K562 (cell line): Measurements from ENCODE around the gene ITPR2. TPM values are rescaled to one million over a fixed set of nuclear protein-coding genes. Genes with fewer than 3 reads are reported as not detected.

Experiments used
- BDP1 ChIP-seq: IDR thresholded peaks from 3 replicates; pipeline ENCODE4 v1.6.1; 2011; ENCODE audit not compliant: insufficient read length, insufficient read depth
- CBX1 ChIP-seq: sonication (generic); IDR thresholded peaks from 2 replicates; pipeline ENCODE4 v1.6.1; 2016; ENCODE audit warnings: antibody characterized with exemption, low read depth, mild to moderate bottlenecking
- CSDE1 ChIP-seq, 2 experiments: fragments of 450-650 bp; IDR thresholded peaks; 2 replicates each; pipeline ENCODE4 v1.6.1; 2016; ENCODE audit warnings: mild to moderate bottlenecking in 1 of 2
- ETV5 ChIP-seq: sonication (generic); formaldehyde crosslinking; IDR thresholded peaks from 2 replicates; pipeline ENCODE4 v1.4.0; 2020; ENCODE audit warnings: low read depth, mild to moderate bottlenecking, missing genetic modification reagents
- HNRNPH1 ChIP-seq: fragments of 200-400 bp; formaldehyde crosslinking; optimal IDR thresholded peaks from 2 replicates; pipeline ENCODE3; 2017; ENCODE audit warnings: low read depth, mild to moderate bottlenecking, low read length, moderate library complexity
- IFI16 ChIP-seq: fragments of 250-450 bp; sonication (Bioruptor Pico); IDR thresholded peaks from 2 replicates; pipeline ENCODE4 v2.1.2; 2022; ENCODE audit warnings: mild to moderate bottlenecking, inconsistent platforms
- ILF3 ChIP-seq: fragments of 450-650 bp; IDR thresholded peaks from 2 replicates; pipeline ENCODE4 v1.6.1; 2018; ENCODE audit warnings: antibody characterized with exemption, mild to moderate bottlenecking, moderate library complexity, borderline replicate concordance
- KAT2B ChIP-seq: IDR thresholded peaks from one replicate; pipeline ENCODE4 v1.6.1; 2012; ENCODE audit warnings: low read depth, mild to moderate bottlenecking, control low read depth, inconsistent platforms, low read length, moderate library complexity
- MAZ ChIP-seq, 2 experiments: fragments of 450-650 bp in 1 of 2; sonication (generic) in 1 of 2; formaldehyde crosslinking; IDR thresholded peaks in 1 of 2; conservative IDR thresholded peaks in 1 of 2; 2 replicates each; pipeline versions ENCODE4 v1.4.0 to v1.5.0; 2020; ENCODE audit warnings: mild to moderate bottlenecking in 1 of 2, missing genetic modification reagents in 1 of 2
- MCM2 ChIP-seq: fragments of 450-650 bp; IDR thresholded peaks from 2 replicates; pipeline ENCODE4 v1.6.1; 2017; ENCODE audit warnings: low read depth, mild to moderate bottlenecking
- NCOA4 ChIP-seq: fragments of 450-650 bp; IDR thresholded peaks from 2 replicates; pipeline ENCODE4 v1.6.1; 2018; ENCODE audit warnings: mild to moderate bottlenecking; ENCODE audit not compliant: partially characterized antibody
- POLR2AphosphoS2 ChIP-seq: IDR thresholded peaks from 2 replicates; pipeline ENCODE4 v1.6.1; 2012; ENCODE audit warnings: low read length, improper control_type of control experiment
- PRMT5 ChIP-seq: sonication (generic); formaldehyde crosslinking; IDR thresholded peaks from 2 replicates; pipeline ENCODE4 v1.5.0; 2020; ENCODE audit warnings: missing genetic modification reagents
- TEAD4 ChIP-seq, 2 experiments: sonication (generic) in 1 of 2; formaldehyde crosslinking in 1 of 2; IDR thresholded peaks; 2 replicates each; pipeline versions ENCODE4 v1.6.1 to v1.8.0; 2012 to 2022; ENCODE audit warnings: borderline replicate concordance in 1 of 2, inconsistent platforms in 1 of 2, low read length in 1 of 2, mild to moderate bottlenecking in 1 of 2, missing genetic modification reagents in 1 of 2
- THRB ChIP-seq: fragments of 450-650 bp; formaldehyde crosslinking; conservative IDR thresholded peaks from 2 replicates; pipeline ENCODE4 v1.4.0; 2022; ENCODE audit warnings: mild to moderate bottlenecking, missing genetic modification characterization
- TSHZ1 ChIP-seq: fragments of 250-450 bp; sonication (Bioruptor Pico); IDR thresholded peaks from 2 replicates; pipeline ENCODE4 v1.4.0; 2020; ENCODE audit warnings: mild to moderate bottlenecking, moderate library complexity
- ZNF311 ChIP-seq: fragments of 250-450 bp; sonication (Bioruptor Pico); IDR thresholded peaks from 2 replicates; pipeline ENCODE4 v1.4.0; 2020; ENCODE audit warnings: mild to moderate bottlenecking, moderate library complexity
- ZNF398 ChIP-seq: fragments of 250-450 bp; sonication (Bioruptor Pico); IDR thresholded peaks from 2 replicates; pipeline ENCODE4 v1.8.0; 2021; ENCODE audit warnings: moderate library complexity, mild to moderate bottlenecking, inconsistent platforms
- ZNF586 ChIP-seq: fragments of 450-650 bp; formaldehyde crosslinking; conservative IDR thresholded peaks from 2 replicates; pipeline ENCODE4 v1.4.0; 2020; ENCODE audit warnings: mild to moderate bottlenecking, moderate library complexity
- polyA plus RNA-seq, 8 experiments: library from polyadenylated mRNA; depleted of rRNA in 4 of 8; stranded (reverse) in 5 of 8; unstranded in 3 of 8; fragments of >200 nt; fragmentation: Nextera tagmentation in 2 of 8; fragmentation: Illumina TruSeq in 1 of 8; extraction: Ambion mirVana in 2 of 8; extraction: Trizol in 1 of 8; gene quantifications; 2 replicates each; pipeline versions ENCODE4 v1.2.1 to v1.2.3, GENCODE V29; 2011 to 2014; ENCODE audit warnings: inconsistent platforms in 1 of 8, missing spikeins in 1 of 8
- total RNA-seq, 7 experiments: library from RNA; depleted of rRNA in 6 of 7; stranded (reverse); fragments of >200 nt in 6 of 7; fragmentation: Illumina TruSeq in 2 of 7; extraction: Trizol in 2 of 7; gene quantifications; 2 replicates each; pipeline versions ENCODE4 v1.2.1 to v1.2.3, GENCODE V29; 2011 to 2021; ENCODE audit warnings: low replicate concordance in 1 of 7

The ITPR2 gene
- total and polyA plus RNA-seq, 9 of the 15 experiments (the other 6 are each of a cell fraction or from before 2014, with no cell fraction given) = 0.21 to 3.3 (median 0.95) TPM

- TF ChIP-seq MAZ (CRISPR knock-in tag; conservative IDR thresholded peaks at IDR 0.05 in 1 of 2, IDR thresholded peaks at IDR 0.05 in 1 of 2) (peak in 1 of 2 experiments; percentile 47; a peak in 1 of 4 replicates), TEAD4 (IDR thresholded peaks at IDR 0.05; ENCODE audit: low read length) (no peak), TEAD4 (CRISPR knock-in tag; IDR thresholded peaks at IDR 0.05; ENCODE audit: borderline replicate concordance) (no peak), NCOA4 (no peak), CSDE1 (IDR thresholded peaks at IDR 0.05) (no peak), IFI16 (CRISPR knock-in tag) (no peak; the same call in 1 of the 2 replicates), PRMT5 (CRISPR knock-in tag) (no peak), ZNF311 (CRISPR knock-in tag) (no peak), HNRNPH1 (no peak), ETV5 (CRISPR knock-in tag) (no peak), KAT2B (no peak), ZNF586 (CRISPR knock-in tag) (no peak), CBX1 (no peak), BDP1 (no peak), MCM2 (no peak), THRB (no peak), ILF3 (no peak), POLR2AphosphoS2 (no peak), ZNF398 (CRISPR knock-in tag) (0 out of 2 replicates have a peak, but pooled peaks have one; percentile 19), TSHZ1 (CRISPR knock-in tag) (no peak)
Measured at GRCh38 chr12:26696613-26697092, 136.3 kb downstream of the ITPR2 start (continued).
